ENCODE data around the gene RBPMS2. TPM values are rescaled to one million over a fixed set of nuclear protein-coding genes. Genes with fewer than 3 reads are reported as not detected.

The RBPMS2 gene
- total and polyA plus RNA-seq, 9 donors = 1.1 to 23.8 (median 10.4) TPM

DNA sequence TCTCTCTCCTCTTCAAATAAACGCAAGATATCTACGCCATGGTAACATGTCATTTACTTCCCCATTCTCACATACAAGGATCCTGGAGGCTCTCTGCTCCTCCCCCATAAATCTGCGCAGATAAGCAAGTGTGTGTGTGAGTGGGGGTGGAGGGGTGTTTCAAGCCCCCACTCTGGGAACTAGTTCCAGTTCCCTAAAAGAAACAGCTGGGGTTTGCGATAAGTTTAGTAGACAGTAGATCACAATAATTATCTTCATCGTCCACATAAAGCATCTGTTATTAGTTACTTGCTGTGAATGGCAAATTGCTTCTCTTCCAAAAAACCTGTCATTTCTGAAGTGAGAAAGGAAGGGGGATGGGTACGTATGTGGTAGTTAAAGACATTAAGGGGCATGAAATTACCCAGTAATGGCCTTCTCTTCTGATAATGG, 79.8 kb downstream of the RBPMS2 start:
- TF ChIP-seq CTCF (IDR thresholded peaks at IDR 0.05) = no peak
- TF ChIP-seq EP300 (IDR thresholded peaks at IDR 0.05) = no peak
- no peak for TF ChIP-seq POLR2A (IDR thresholded peaks at IDR 0.05)
- H3K27me3 ChIP-seq = no peaks in the 10 kb centered on the region
- no peaks in the 10 kb centered on the region for H3K36me3 ChIP-seq
- DNase-seq = no peak
- intact Hi-C loops (cut with DNase I) = no loop called here
- no peak overlapping the region for H3K4me3 ChIP-seq
- WGBS, 3 donors = 7 to 9% (median 8%) methylated on average over 6 of the region's 6 CpGs
- H3K4me1 ChIP-seq (ENCODE audit: insufficient read depth) = peaks cover 52% of the 10 kb centered on the region
- H3K27ac ChIP-seq = no peak overlapping the region
- no peaks in the 10 kb centered on the region for H3K9me3 ChIP-seq

DNA sequence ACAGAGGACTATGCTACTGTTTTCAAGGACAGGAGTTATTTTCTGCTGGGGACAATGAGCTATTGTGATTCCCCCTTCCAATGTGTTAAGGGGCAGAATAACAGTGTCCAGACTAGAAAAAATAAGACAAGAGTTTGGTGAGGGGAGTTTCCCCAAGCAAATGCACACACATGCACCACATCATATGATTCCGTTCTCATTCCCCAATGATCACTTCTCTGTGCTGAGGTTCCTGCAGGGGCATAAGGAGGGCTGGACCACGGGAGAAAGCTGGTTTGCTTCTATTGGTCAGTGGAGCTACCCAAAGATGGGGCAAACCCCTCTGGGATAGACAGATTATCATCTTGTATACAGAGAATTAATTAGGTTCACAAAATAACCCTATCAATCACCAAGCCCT, 80.6 kb downstream of the RBPMS2 start:
- 58 to 69% (median 61%) methylated on average over 2 of the region's 2 CpGs for WGBS, 3 donors
- intact Hi-C loops (cut with DNase I) = no loop called here
- Histone ChIP-seq H3K4me1 (ENCODE audit: insufficient read depth) (peaks cover 50% of the 10 kb centered on the region), H3K27ac (no peak overlapping the region), H3K36me3 (no peaks in the 10 kb centered on the region), H3K9me3 (no peaks in the 10 kb centered on the region), H3K4me3 (no peak overlapping the region), H3K27me3 (no peaks in the 10 kb centered on the region)
- TF ChIP-seq EP300 (IDR thresholded peaks at IDR 0.05) (no peak), POLR2A (IDR thresholded peaks at IDR 0.05) (no peak), CTCF (IDR thresholded peaks at IDR 0.05) (no peak)
- no peak for DNase-seq

DNA sequence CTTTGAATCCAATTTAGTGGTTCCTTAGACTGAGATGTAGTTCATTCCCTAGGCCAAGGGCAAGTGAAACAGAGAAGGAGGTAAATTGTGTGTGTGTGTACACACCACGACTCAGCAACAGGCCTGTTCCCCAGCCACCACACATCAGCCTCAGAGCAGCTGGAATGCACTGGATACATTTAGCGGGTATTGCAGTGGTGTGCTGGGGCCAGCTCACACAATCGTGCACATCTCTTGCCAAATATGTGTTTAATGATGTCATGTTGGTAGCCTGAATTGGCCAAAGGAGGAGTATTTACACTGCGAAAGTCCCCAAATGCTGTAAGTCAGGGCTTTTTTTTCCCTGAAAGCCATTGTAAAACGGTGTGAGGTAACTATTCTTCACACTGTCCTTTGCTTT, 82.3 kb downstream of the RBPMS2 start:
- 33 to 41% (median 37%) methylated on average over 5 of the region's 5 CpGs for WGBS, 3 donors
- TF ChIP-seq EP300 (IDR thresholded peaks at IDR 0.05) (no peak), CTCF (IDR thresholded peaks at IDR 0.05) (no peak), POLR2A (IDR thresholded peaks at IDR 0.05) (no peak)
- Histone ChIP-seq H3K27me3 (no peaks in the 10 kb centered on the region), H3K4me1 (ENCODE audit: insufficient read depth) (peaks cover 44% of the 10 kb centered on the region), H3K36me3 (no peaks in the 10 kb centered on the region), H3K4me3 (no peak overlapping the region), H3K27ac (peak overlapping the region in 1 of 2 donors; percentile 6), H3K9me3 (no peaks in the 10 kb centered on the region)
- DNase-seq = peak in 1 of 5 donors; percentile 31
- intact Hi-C loops (cut with DNase I) = no loop called here

GRCh38 chr15:64691896-64692565, 83.4 kb downstream of the RBPMS2 start:
- H3K4me1 ChIP-seq (ENCODE audit: insufficient read depth) = peaks cover 50% of the 10 kb centered on the region

More at GRCh38 chr15:64691896-64692565, 83.4 kb downstream of the RBPMS2 start:
- intact Hi-C loops (cut with DNase I) = no loop called here
- DNase-seq = no peak
- H3K27ac ChIP-seq = peak overlapping the region; percentile 11 to 40
- H3K4me3 ChIP-seq = no peak overlapping the region
- H3K27me3 ChIP-seq = no peaks in the 10 kb centered on the region
- WGBS, 3 donors = 75 to 81% (median 80%) methylated on average over 9 of the region's 9 CpGs
- H3K9me3 ChIP-seq = no peaks in the 10 kb centered on the region
- no peak for TF ChIP-seq CTCF (IDR thresholded peaks at IDR 0.05)
- no peak for TF ChIP-seq POLR2A (IDR thresholded peaks at IDR 0.05)
- no peak for TF ChIP-seq EP300 (IDR thresholded peaks at IDR 0.05)
- H3K36me3 ChIP-seq = no peaks in the 10 kb centered on the region
